Natural killer cell (primary cell): Measurements from ENCODE around the gene KSR2. TPM values are rescaled to one million over a fixed set of nuclear protein-coding genes. Genes with fewer than 3 reads are reported as not detected.

ENCODE experiments used
- ATAC-seq, 3 donors: fragments of 150-1000 bp in 2 of 3; fragments of 200-7000 bp in 1 of 3; cut with Tn5 transposase; 1 replicate in 1 of 3; 2 replicates in 2 of 3; pipeline ENCODE4 v1.10.0; 2021; ENCODE audit warnings: mild to moderate bottlenecking in 2 of 3, moderate library complexity in 2 of 3
- DNase-seq, 2 donors: peaks; one replicate each; pipeline versions ENCODE4 v3.0.0 to v3.0.0-alpha.2; 2013 to 2021; ENCODE audit warnings: mixed read lengths in 1 of 2
- H3K27ac ChIP-seq: one replicate; pipeline ENCODE4 v1.5.1; 2013; ENCODE audit warnings: mild to moderate bottlenecking, low read length
- H3K27me3 ChIP-seq: one replicate; pipeline ENCODE4 v1.6.1; 2013; ENCODE audit warnings: low read length; ENCODE audit not compliant: control insufficient read depth, insufficient read depth
- H3K36me3 ChIP-seq: one replicate; pipeline ENCODE4 v1.6.1; 2013; ENCODE audit warnings: low read length; ENCODE audit not compliant: control insufficient read depth, insufficient read depth
- H3K4me1 ChIP-seq: one replicate; pipeline ENCODE4 v1.6.1; 2013; ENCODE audit warnings: low read length; ENCODE audit not compliant: control insufficient read depth, insufficient read depth
- H3K4me3 ChIP-seq: one replicate; pipeline ENCODE4 v1.5.1; 2013; ENCODE audit warnings: low read length
- H3K9me3 ChIP-seq: one replicate; pipeline ENCODE4 v1.6.1; 2013; ENCODE audit warnings: low read length; ENCODE audit not compliant: control insufficient read depth, insufficient read depth
- H3K27ac Mint-ChIP-seq, 2 donors: one replicate each; pipeline ENCODE4 v1.8.0; 2022; ENCODE audit warnings: mild to moderate bottlenecking in 2 of 2, mixed read lengths in 2 of 2, moderate library complexity in 1 of 2
- H3K27me3 Mint-ChIP-seq, 2 donors: one replicate each; pipeline ENCODE4 v1.8.0; 2022; ENCODE audit warnings: low read depth in 2 of 2, mixed read lengths in 2 of 2
- H3K36me3 Mint-ChIP-seq: one replicate; pipeline ENCODE4 v1.8.0; 2022; ENCODE audit warnings: mixed read lengths
- H3K4me1 Mint-ChIP-seq, 2 donors: one replicate each; pipeline ENCODE4 v1.8.0; 2022; ENCODE audit warnings: mixed read lengths in 2 of 2
- H3K4me3 Mint-ChIP-seq: one replicate; pipeline ENCODE4 v1.8.0; 2022; ENCODE audit warnings: mild to moderate bottlenecking, moderate library complexity, mixed read lengths
- H3K9me3 Mint-ChIP-seq, 2 donors: one replicate each; pipeline ENCODE4 v1.8.0; 2022; ENCODE audit warnings: mixed read lengths in 2 of 2
- CTCF ChIP-seq: fragments of 200-600 bp; IDR thresholded peaks from one replicate; pipeline ENCODE4 v1.8.0; 2022; ENCODE audit warnings: antibody characterized with exemption
- WGBS: methylation state at CpG from one replicate; pipeline ENCODE4 v1.1.7; 2013; ENCODE audit warnings: missing lambda C conversion rate; ENCODE audit not compliant: insufficient coverage; 5-methylcytosine and 5-hydroxymethylcytosine counted together
- intact Hi-C: fragments of 100-400 bp; cut with micrococcal nuclease; formaldehyde crosslinking; loops from one replicate; pipeline ENCODE4 v1.14.2; 2022
- total RNA-seq, 4 donors: library from RNA; stranded (reverse); fragments of 120-200 nt in 1 of 4; gene quantifications; one replicate each; pipeline versions ENCODE4 v1.2.3 to v1.2.4, GENCODE V29; 2013 to 2022

KSR2 gene
- total RNA-seq, 3 donors from 2014 or later (not counting 1 experiment from before 2014, with no cell fraction given) = not detected

GRCh38 chr12:117563007-117563406 is 405.8 kb downstream of the KSR2 start:
- no peaks in the 10 kb centered on the region for H3K4me1 Mint-ChIP-seq
- no peaks in the 10 kb centered on the region for H3K36me3 Mint-ChIP-seq
- peaks cover 0 to 6% of the 10 kb centered on the region in 2 donors for H3K9me3 Mint-ChIP-seq
- no peak for TF ChIP-seq CTCF
- H3K27me3 Mint-ChIP-seq = peaks cover 9 to 14% of the 10 kb centered on the region in 2 donors
- no peak overlapping the region for H3K4me3 Mint-ChIP-seq
- WGBS = no CpG with 5 or more reads among the region's 5 CpGs
- Histone ChIP-seq H3K4me3 (no peak overlapping the region), H3K36me3 (no peaks in the 10 kb centered on the region), H3K27ac (no peak overlapping the region), H3K27me3 (no peaks in the 10 kb centered on the region), H3K9me3 (no peaks in the 10 kb centered on the region), H3K4me1 (no peaks in the 10 kb centered on the region)
- H3K27ac Mint-ChIP-seq = no peak overlapping the region
- intact Hi-C loops = no loop called here
- ATAC-seq (no peak), DNase-seq (no peak)

- Mint-ChIP-seq H3K4me1 (no peaks in the 10 kb centered on the region), H3K27ac (no peak overlapping the region), H3K27me3 (peaks cover 7 to 14% of the 10 kb centered on the region in 2 donors), H3K4me3 (no peak overlapping the region), H3K36me3 (no peaks in the 10 kb centered on the region), H3K9me3 (peaks cover 0 to 6% of the 10 kb centered on the region in 2 donors)
- Histone ChIP-seq H3K27me3 (no peaks in the 10 kb centered on the region), H3K9me3 (no peaks in the 10 kb centered on the region), H3K36me3 (no peaks in the 10 kb centered on the region), H3K27ac (no peak overlapping the region), H3K4me1 (no peaks in the 10 kb centered on the region), H3K4me3 (no peak overlapping the region)
- whole genome bisulfite sequencing = 62% methylated on average over 2 of the region's 2 CpGs
- intact Hi-C loops = no loop called here
- no peak for DNase-seq
- TF ChIP-seq CTCF = no peak
- ATAC-seq = no peak
These were observed 406.8 kb downstream of the KSR2 start for GRCh38 chr12:117561990-117562389.

GRCh38 chr12:117559978-117560377 is 408.8 kb downstream of the KSR2 start:
- Histone ChIP-seq H3K36me3 (no peaks in the 10 kb centered on the region), H3K27me3 (no peaks in the 10 kb centered on the region), H3K4me3 (no peak overlapping the region), H3K9me3 (no peaks in the 10 kb centered on the region), H3K27ac (no peak overlapping the region), H3K4me1 (no peaks in the 10 kb centered on the region)
- no peak for TF ChIP-seq CTCF
- H3K27ac Mint-ChIP-seq = no peak overlapping the region
- H3K36me3 Mint-ChIP-seq = no peaks in the 10 kb centered on the region
- DNase-seq (no peak), ATAC-seq (no peak)
- H3K27me3 Mint-ChIP-seq = peaks cover 3 to 9% of the 10 kb centered on the region in 2 donors
- H3K4me1 Mint-ChIP-seq = no peaks in the 10 kb centered on the region
- no peak overlapping the region for H3K4me3 Mint-ChIP-seq
- H3K9me3 Mint-ChIP-seq = peaks cover 0 to 6% of the 10 kb centered on the region in 2 donors
- intact Hi-C loops = no loop called here

- intact Hi-C loops = no loop called here
- H3K4me3 ChIP-seq = no peak overlapping the region
- WGBS = 86% methylated on average over 5 of the region's 5 CpGs
These were observed 412.9 kb downstream of the KSR2 start for GRCh38 chr12:117555889-117556288.

More at GRCh38 chr12:117555889-117556288, 412.9 kb downstream of the KSR2 start:
- H3K27me3 Mint-ChIP-seq = peaks cover 5 to 7% of the 10 kb centered on the region in 2 donors
- no peak for TF ChIP-seq CTCF
- no peaks in the 10 kb centered on the region for H3K36me3 ChIP-seq
- ATAC-seq (no peak), DNase-seq (no peak)
- H3K27me3 ChIP-seq = no peaks in the 10 kb centered on the region
- H3K36me3 Mint-ChIP-seq = no peaks in the 10 kb centered on the region
- no peak overlapping the region for H3K27ac Mint-ChIP-seq
- no peaks in the 10 kb centered on the region for H3K4me1 ChIP-seq
- H3K4me1 Mint-ChIP-seq = no peaks in the 10 kb centered on the region
- H3K4me3 Mint-ChIP-seq = no peak overlapping the region
- H3K27ac ChIP-seq = no peak overlapping the region
- H3K9me3 Mint-ChIP-seq = peaks cover 0 to 8% of the 10 kb centered on the region in 2 donors
- H3K9me3 ChIP-seq = no peaks in the 10 kb centered on the region
